Stimulated activated CD4-positive, alpha-beta T cell treated with anti-CD3 and anti-CD28 coated beads, Interleukin-15, amount 100 ng/mL, for 1 hour (primary cell): ENCODE data around the gene TAS2R4.
"Not testable (repeated sequence)": the region's sequence is repeated elsewhere in the genome, so short reads cannot be mapped to it uniquely, and the experiment has no call there.

Source experiments
- DNase-seq, 2 donors: peaks; one replicate each; pipeline ENCODE4 v3.0.0-alpha.2; 2020; ENCODE audit warnings: low read depth in 1 of 2, low spot score in 1 of 2

The TAS2R4 gene

DNA sequence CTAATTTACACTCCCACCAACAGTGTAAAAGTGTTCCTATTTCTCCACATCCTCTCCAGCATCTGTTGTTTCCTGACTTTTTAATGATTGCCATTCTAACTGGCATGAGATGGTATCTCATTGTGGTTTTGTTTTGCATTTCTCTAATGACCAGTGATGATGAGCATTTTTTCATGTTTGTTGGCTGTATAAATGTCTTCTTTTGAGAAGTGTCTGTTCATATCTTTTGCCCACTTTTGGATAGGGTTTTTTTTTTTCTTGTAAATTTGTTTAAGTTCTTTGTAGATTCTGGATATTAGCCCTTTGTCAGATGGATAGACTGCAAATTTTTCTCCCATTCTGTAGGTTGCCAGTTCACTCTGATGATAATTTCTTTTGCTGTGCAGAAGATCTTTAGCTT is 46.0 kb downstream of the TAS2R4 start:
- not testable (repeated sequence) for DNase-seq
